GM12892 (cell line): ENCODE measurements around the gene PTPRN2.

Source experiments
- POLR2A ChIP-seq: IDR thresholded peaks from 2 replicates; pipeline ENCODE4 v1.6.1; 2011; ENCODE audit warnings: low read depth, low read length, control low read depth
- POLR2AphosphoS5 ChIP-seq: IDR thresholded peaks from 2 replicates; pipeline ENCODE4 v1.6.1; 2011; ENCODE audit warnings: low read depth, low read length, control low read depth
- TAF1 ChIP-seq: IDR thresholded peaks from 2 replicates; pipeline ENCODE4 v1.6.1; 2011; ENCODE audit warnings: low read depth, mild to moderate bottlenecking, control low read depth, low read length, borderline replicate concordance

GRCh38 chr7:157570531-157571200, 1017.0 kb downstream of the PTPRN2 start:
- TF ChIP-seq POLR2AphosphoS5 (no peak), TAF1 (no peak), POLR2A (no peak)
